Astrocyte (in vitro differentiated cells and primary cell): ENCODE results near the gene PRDX4.

Experiments
- CTCF ChIP-seq: IDR thresholded peaks from 2 replicates; pipeline ENCODE4 v1.5.1; 2011; ENCODE audit warnings: low read depth, mild to moderate bottlenecking, inconsistent platforms, low read length, moderate library complexity; ENCODE audit not compliant: insufficient read depth
- EZH2 ChIP-seq: IDR thresholded peaks from 2 replicates; pipeline ENCODE4 v1.6.1; 2012; ENCODE audit warnings: mild to moderate bottlenecking, low read length, inconsistent platforms; ENCODE audit not compliant: insufficient read depth

DNA sequence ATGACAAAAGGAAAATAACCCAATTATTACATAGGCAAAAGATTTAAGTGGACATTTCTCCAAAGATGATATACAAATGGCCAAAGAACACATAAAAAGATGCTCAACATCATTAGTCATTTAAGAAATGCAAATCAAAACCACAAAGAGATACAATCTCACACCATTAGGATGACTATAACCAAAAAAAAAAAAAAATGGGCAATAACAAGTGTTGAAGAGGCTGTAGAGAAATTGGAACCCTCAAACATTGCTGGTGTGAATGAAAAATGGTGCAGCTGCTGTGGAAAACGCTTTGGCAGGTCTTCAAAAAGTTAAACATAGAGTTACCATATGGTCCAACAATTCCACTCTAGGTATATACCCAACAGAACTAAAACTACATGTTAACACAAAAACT, 5.6 kb upstream of the PRDX4 start:
- no peak for TF ChIP-seq EZH2
- TF ChIP-seq CTCF, result no peak
